SK-N-MC (cell line): ENCODE data around the gene PPP1R15A.

ENCODE experiments used
- EZH2 ChIP-seq: fragments of 200-600 bp; sonication (generic); IDR thresholded peaks from one replicate; pipeline ENCODE4 v1.6.1; 2017; ENCODE audit warnings: antibody characterized with exemption
- FOXP2 ChIP-seq: optimal IDR thresholded peaks from 2 replicates; pipeline ENCODE3; 2011; ENCODE audit warnings: mild to moderate bottlenecking, moderate library complexity; ENCODE audit not compliant: insufficient read depth; ENCODE audit errors: extremely low read length, control extremely low read depth
- POLR2AphosphoS5 ChIP-seq: IDR thresholded peaks from 2 replicates; pipeline ENCODE4 v1.6.1; 2012; ENCODE audit warnings: mild to moderate bottlenecking, low read depth, low read length, borderline replicate concordance

GRCh38 chr19:48833977-48834376, 38.2 kb upstream of the PPP1R15A start:
- TF ChIP-seq EZH2 (no peak), POLR2AphosphoS5 (no peak), FOXP2 (no peak)
